ENCODE data around the gene ZNF57.

DNA sequence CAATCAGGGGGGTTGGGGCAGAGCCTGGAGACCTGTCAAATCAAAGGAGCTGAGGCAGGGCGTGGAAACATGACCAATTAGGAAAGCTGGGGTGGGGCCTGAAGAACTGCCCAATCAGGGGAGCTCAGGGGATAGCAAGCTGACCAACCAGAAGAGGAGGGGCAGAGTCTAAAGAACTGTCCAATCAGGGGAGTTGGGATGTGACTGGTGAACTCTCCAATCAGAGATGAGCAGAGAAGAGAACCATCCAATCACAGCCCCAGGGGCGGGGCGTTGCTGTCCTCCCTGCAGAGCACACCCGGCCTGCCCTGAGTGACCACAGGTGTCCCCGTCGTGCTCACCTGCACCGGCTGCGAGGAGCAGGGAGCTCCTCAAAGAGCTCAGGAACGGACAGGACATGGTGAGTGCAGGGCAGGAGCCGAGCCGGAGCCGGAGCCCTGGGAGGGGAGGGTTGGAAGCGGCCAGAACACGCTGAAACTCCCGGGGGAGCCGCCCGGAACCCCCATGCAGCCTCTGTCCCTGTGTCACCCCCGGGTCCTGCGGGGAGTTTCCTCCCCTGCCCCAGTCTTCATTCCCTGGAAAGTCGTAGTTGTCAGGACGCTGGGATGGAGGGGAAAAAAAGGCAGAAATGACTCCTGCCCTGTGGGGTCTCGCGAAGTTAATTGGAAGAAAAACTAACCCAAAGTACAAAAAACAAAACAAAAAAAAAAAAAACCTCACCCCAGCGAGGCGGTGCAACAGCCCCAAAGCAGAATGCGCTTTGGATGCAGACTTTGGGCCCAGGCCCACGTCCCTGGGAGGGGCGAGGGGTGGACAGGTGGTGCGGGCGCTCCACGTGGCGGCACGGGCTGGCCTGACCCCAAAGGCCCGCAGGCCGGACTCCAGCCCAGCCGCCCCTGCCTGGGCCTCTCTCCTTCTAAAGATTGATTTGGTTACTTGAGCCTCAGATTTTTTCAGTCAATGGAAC, 33.4 kb upstream of the ZNF57 start, which contains the start of gene ZNF556:
- TF ChIP-seq, protein P1, sequence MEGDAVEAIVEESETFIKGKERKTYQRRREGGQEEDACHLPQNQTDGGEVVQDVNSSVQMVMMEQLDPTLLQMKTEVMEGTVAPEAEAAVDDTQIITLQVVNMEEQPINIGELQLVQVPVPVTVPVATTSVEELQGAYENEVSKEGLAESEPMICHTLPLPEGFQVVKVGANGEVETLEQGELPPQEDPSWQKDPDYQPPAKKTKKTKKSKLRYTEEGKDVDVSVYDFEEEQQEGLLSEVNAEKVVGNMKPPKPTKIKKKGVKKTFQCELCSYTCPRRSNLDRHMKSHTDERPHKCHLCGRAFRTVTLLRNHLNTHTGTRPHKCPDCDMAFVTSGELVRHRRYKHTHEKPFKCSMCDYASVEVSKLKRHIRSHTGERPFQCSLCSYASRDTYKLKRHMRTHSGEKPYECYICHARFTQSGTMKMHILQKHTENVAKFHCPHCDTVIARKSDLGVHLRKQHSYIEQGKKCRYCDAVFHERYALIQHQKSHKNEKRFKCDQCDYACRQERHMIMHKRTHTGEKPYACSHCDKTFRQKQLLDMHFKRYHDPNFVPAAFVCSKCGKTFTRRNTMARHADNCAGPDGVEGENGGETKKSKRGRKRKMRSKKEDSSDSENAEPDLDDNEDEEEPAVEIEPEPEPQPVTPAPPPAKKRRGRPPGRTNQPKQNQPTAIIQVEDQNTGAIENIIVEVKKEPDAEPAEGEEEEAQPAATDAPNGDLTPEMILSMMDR (IDR thresholded peaks at IDR 0.05; ENCODE audit: low read length) = no peak
- TF ChIP-seq EZH2 (IDR thresholded peaks at IDR 0.05; ENCODE audit: borderline replicate concordance, low read length) = no peak

Measured in OCI-LY1 (cell line).